GM19025 (cell line): ENCODE measurements around the gene UTP15.

Source experiments
- ATAC-seq: cut with Tn5 transposase; IDR thresholded peaks from one replicate; pipeline ENCODE4 v1.9.1; 2021; ENCODE audit warnings: mild to moderate bottlenecking, low read depth, moderate library complexity; ENCODE audit not compliant: unreplicated experiment

The UTP15 gene

GRCh38 chr5:73565139-73565968, at the start of gene UTP15, which contains the start of gene ANKRA2:
TSS of gene UTP15 (plus strand) at chr5:73565743. CDS start at chr5:73567345, 1,602 bp downstream.
TSS of gene ANKRA2 (minus strand) at chr5:73565639. CDS start at chr5:73562881, 2,758 bp downstream.
- peak; percentile 95 for ATAC-seq

DNA sequence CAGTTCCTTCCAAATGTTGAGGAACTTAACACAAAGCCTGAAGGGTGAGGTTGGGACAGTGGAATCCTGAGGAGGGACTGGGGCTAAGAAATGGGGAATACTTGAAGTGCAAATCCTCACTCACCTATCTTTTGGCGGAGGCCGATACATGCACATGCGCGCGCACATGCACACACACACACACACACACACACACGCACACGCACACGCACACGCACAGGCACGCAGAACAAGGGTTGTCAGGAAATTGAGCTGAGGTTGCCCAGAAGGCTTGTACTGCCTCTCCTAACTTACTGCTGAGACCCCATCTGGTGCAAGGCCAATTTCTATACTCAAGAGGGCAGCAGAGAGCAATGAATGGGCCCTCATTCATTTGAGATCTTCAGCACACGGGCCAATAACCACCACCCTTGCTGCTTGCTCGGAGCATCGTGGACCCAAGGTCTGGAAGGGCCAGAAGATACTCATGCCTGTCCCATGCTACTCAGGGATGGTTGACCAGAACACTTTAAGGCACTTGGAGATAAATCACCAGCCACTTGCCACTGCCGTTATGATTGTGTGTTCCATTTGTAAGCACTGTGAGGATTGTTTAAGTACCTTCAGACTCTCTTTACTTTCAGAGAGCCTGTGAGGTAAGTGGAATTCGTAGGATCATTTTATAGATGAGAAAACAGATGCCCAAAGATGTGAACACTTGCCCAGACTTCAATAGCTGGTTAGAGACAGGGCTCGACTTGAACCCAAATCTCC, 45.8 kb upstream of the UTP15 start:
- ATAC-seq, result peak; percentile 96

- no peak for ATAC-seq
Observed at GRCh38 chr5:73522989-73523388, 42.6 kb upstream of the UTP15 start.

GRCh38 chr5:73523861-73524260, 41.7 kb upstream of the UTP15 start:
- ATAC-seq, result no peak

DNA sequence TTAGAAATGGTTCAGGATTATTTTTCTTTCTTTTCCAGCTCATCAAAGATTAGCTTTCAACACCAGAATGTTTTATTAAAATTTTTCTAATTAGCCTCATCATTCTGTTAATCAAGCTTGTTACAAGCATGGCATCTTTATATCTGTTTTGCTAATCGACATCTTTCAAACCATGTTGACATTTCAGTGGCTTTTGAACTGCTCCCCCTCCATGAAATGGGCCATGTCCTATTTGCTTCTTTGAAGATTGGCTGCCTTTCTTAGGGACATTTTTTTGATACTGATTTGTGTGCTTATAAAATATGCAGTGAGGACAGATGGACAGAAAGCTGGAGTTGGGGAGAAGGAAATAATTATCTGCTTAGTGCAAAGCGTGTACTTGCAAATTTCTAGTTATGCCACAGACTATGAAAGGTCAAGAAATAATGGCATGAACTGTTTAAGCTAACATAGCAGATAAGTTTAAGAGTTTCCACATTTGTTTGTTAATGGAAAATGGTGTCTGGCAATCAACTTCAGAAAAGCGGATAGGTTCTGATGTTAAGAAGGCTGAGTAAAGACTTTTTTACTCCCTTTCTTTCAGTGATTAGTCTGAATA, 39.8 kb upstream of the UTP15 start:
- no peak for ATAC-seq

DNA sequence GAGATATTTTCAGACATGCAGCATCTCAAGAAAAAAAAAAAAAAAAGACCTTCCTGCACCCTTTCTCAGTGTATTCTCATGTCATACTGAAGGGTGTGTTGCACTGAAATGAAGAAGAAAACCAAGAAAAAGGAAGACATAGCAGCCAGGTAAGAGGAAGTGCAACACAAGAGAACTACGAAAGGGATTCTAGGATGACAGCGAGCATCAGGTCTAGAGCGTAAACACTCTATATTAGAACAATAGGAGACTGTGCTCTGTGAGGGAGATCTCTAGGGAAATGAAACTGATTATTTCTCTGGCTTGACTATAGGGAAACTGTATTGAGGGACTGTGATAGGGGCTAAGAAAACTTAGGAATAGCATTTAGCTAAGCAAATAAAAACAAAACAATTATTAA, 37.3 kb upstream of the UTP15 start:
- no peak for ATAC-seq

- no peak for ATAC-seq
Observed at GRCh38 chr5:73529081-73529480, 36.5 kb upstream of the UTP15 start.

DNA sequence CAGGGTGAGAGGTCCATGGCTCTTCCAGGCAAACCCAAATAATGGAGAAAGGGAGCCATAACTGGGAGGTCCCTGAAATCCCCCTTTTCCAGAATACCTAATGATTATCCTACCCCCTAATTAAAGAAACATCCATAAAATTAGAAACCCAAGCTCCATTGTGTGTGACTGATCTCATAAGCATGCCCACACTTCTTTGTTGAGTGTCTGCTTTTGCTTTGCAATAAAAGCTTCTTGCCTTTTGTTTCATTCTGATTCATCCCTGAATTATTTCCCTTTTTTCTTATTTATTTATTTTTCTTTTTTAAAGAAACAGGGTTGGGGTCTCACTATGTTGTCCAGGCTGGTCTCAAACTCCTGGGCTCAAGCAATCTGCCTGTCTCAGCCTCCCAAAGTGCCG, 34.2 kb upstream of the UTP15 start:
- no peak for ATAC-seq

DNA sequence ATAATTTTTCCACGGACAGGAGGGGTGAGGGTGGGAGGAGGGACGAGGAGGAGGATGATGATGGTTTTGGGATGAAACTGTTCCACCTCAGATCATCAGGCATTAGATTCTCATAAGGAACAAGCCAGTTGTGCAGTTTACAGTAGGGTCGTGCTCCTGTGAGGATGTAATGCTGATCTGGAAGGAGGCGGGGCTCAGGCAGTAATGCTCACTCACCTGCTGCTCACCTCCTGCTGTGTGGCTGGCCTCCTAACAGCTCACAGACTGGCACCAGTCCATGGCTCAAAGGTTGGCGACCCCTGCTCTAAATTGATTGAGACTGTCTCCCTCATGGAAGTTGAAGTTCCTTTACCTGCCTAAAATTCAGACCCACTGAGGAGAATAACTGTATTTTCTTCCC, 33.3 kb upstream of the UTP15 start:
- ATAC-seq, result no peak

- no peak for ATAC-seq
Observed at GRCh38 chr5:73534011-73534644, 31.4 kb upstream of the UTP15 start.

DNA sequence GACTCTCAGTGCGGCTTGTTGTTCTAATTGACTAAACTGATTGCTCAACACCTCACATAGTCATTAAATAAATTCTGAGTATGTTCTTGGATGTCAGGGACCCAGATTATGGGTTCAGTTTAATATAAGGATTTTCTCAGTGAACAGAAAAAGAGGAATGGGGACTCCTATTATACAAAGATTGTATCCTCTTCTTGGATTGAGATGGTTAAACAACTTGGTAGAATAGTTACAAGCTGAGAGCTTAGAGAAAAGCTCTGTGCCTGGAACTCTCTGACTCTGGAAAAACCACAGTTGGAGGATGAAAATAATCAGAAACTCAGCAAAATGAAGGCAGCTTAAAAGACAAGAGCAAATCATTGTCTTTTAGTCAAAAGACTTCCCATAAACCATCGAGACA, 30.6 kb upstream of the UTP15 start:
- ATAC-seq, result no peak

DNA sequence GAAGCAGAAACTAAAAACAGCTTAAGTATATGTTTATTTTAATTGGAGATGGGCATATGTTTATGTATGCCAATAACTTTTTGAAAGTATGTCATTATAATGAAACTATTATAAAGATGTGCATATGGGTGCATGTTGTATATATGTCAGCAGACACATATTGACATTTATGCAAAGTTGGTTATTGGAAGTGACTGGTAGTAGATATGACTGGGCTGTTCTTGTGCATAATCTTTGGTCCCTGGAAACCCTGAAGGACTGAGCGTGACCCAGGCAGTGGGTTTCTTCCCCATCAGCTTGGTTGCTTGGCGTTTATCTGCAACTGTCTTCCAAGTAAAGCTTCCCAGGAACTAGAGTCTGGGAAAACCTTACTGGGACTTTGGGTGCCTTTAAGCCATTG, 25.8 kb upstream of the UTP15 start:
- ATAC-seq, result no peak

- ATAC-seq, result no peak
Observed at GRCh38 chr5:73540192-73540591, 25.4 kb upstream of the UTP15 start.

DNA sequence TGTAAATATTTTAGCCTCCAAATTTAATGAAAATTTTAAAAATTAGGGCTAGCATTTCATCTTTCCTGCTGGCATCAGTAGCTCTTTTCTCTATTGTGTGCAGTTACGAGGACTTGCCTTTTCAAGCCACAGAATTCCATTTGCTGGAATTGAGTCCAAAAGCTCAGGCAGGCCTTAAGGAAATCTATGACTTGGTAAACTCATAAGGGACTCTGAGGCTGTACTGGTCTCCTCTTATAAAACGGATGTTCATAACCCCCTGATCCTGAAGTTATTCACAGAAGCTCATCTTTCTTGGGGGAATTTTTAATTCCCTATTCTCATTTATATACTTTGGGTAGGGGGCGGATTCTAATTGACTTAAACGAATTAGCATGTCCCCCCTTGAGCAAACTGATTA, 23.5 kb upstream of the UTP15 start:
- ATAC-seq, result no peak

DNA sequence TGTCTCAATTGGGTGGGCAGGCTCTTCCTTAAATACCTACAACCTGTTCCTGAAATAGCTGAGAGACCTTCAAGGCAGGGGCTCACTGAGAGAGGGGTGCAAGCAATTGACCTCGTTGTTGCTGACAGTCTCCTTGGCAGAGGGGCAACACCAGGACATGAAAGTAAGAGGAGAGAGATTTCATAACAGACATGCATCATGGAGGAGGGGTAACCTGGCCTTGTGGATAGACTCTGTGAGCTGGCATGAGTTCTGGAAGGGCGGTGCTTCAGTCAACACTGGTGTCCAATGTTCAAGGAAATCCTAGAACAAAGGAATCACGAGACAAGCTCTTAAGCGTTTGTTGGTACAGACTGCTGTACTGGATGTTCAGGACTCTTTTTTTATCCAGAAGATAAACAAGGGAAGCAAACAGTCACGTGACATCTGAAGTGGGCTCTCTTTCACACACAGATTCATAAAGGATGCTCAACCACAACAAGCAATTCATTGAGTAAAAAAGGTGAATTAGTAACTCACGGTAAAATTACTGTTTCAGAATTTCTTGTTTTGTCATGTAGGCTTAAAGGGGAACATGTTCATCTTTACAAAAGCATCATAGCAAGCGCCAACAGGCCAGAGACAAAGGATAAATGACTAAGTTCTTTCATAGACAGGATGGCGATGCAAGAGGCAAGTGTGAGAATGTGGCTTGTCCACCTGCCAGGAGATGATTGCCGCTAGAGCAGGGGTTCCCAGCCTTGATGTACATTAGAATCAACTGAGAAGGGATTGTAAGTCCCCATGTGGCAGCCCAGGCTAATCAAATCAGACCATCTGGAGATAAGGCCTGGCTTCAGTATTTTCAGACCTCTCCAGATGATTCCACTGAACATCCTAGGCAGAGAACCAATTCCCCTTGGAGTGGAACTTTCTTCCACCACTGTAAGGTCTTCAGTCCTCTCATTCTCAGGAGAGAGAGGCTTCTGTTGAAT, 20.8 kb upstream of the UTP15 start:
- no peak for ATAC-seq

- no peak for ATAC-seq
Observed at GRCh38 chr5:73545403-73545779, 20.2 kb upstream of the UTP15 start.

DNA sequence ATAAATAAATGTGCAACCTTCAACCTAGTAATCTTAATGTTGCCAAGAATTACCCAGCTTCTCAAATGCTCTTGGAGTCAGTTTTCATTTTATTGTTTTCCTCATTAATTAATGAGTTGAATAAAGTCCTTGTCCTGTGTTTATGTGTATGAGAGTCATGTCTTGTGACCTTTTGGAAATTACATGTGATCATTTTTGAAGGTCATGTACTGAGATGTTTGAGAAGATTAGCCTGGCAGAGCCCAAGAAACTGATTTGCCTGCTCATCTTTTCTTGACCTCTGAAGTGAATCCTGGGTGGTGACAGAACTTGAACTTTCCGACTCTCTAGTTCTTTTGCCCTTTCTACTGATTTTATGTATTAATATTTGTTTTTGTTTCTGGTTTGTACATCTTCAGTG, 15.5 kb upstream of the UTP15 start:
- no peak for ATAC-seq

- ATAC-seq, result no peak
Observed at GRCh38 chr5:73552642-73553041, 12.9 kb upstream of the UTP15 start.

GRCh38 chr5:73558950-73559349, 6.6 kb upstream of the UTP15 start:
- ATAC-seq, result no peak

DNA sequence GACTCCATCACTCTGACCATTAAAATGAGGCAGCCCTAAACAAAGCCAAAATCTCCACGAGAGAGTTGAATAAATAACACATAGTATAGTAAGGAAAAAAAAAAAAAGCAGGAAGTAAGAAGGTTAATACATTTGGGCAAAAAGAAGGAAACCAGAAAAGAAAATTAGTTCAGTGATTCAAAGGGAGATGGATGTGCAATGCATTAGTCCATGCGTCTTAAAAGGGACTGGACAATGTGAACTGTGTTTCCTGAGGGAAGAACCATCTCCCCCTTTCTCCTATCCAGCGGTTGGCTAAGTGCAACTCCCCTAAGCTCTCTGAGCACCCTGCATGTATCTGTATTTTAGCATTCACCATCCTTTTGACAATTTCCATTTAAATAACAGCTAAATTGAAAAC, 1.5 kb upstream of the UTP15 start:
- ATAC-seq, result no peak
